ENCODE data around the gene EP300.
"Not testable (repeated sequence)": the region's sequence is repeated elsewhere in the genome, so short reads cannot be mapped to it uniquely, and the experiment has no call there.

The EP300 gene

GRCh38 chr22:41092023-41092817 lies at the start of gene EP300:
Gene EP300 (plus strand): TSS chr22:41092592. CDS start chr22:41093005, 413 bp downstream.
- DNase-seq, result peak; percentile 86

GRCh38 chr22:41043722-41044121 lies 48.7 kb upstream of the EP300 start:
- DNase-seq, result no peak

- DNase-seq, result not testable (repeated sequence)
Measured at GRCh38 chr22:41045575-41045974, 46.8 kb upstream of the EP300 start.

GRCh38 chr22:41047801-41048211 lies 44.6 kb upstream of the EP300 start:
- no peak for DNase-seq

- not testable (repeated sequence) for DNase-seq
Measured at GRCh38 chr22:41048345-41048744, 44.0 kb upstream of the EP300 start.

GRCh38 chr22:41048791-41049717 lies 43.3 kb upstream of the EP300 start:
- DNase-seq, result no peak

- not testable (repeated sequence) for DNase-seq
Measured at GRCh38 chr22:41049795-41050194, 42.6 kb upstream of the EP300 start.

GRCh38 chr22:41050883-41051282 lies 41.5 kb upstream of the EP300 start:
- no peak for DNase-seq

- DNase-seq, result no peak
Measured at GRCh38 chr22:41052661-41053490, 39.5 kb upstream of the EP300 start.

- no peak for DNase-seq
Measured at GRCh38 chr22:41057076-41057475, 35.3 kb upstream of the EP300 start.

GRCh38 chr22:41062146-41062545 lies 30.2 kb upstream of the EP300 start:
- no peak for DNase-seq

- DNase-seq, result not testable (repeated sequence)
Measured at GRCh38 chr22:41064326-41064725, 28.1 kb upstream of the EP300 start.

- DNase-seq, result not testable (repeated sequence)
Measured at GRCh38 chr22:41066341-41066740, 26.1 kb upstream of the EP300 start.

GRCh38 chr22:41067968-41068367 lies 24.4 kb upstream of the EP300 start:
- DNase-seq, result not testable (repeated sequence)

- no peak for DNase-seq
Measured at GRCh38 chr22:41070665-41071331, 21.6 kb upstream of the EP300 start.

GRCh38 chr22:41074061-41074460 lies 18.3 kb upstream of the EP300 start:
- DNase-seq, result no peak

GRCh38 chr22:41074466-41074865 lies 17.9 kb upstream of the EP300 start:
- DNase-seq, result no peak

- DNase-seq, result no peak
Measured at GRCh38 chr22:41074941-41075710, 17.3 kb upstream of the EP300 start.

- no peak for DNase-seq
Measured at GRCh38 chr22:41075946-41076345, 16.4 kb upstream of the EP300 start.

GRCh38 chr22:41076857-41077256 lies 15.5 kb upstream of the EP300 start:
- no peak for DNase-seq

- DNase-seq, result no peak
Measured at GRCh38 chr22:41078931-41079330, 13.5 kb upstream of the EP300 start.

Measured in stimulated activated CD8-positive, alpha-beta memory T cell treated with anti-CD3 and anti-CD28 coated beads, Interleukin-4, amount 100 ng/mL, for 48 hours (primary cell).